Measurements from ENCODE around the gene HIVEP3.

Gene HIVEP3

GRCh38 chr1:41734201-41734970, 184.3 kb downstream of the HIVEP3 start (continued):
- TF ChIP-seq, protein P1, sequence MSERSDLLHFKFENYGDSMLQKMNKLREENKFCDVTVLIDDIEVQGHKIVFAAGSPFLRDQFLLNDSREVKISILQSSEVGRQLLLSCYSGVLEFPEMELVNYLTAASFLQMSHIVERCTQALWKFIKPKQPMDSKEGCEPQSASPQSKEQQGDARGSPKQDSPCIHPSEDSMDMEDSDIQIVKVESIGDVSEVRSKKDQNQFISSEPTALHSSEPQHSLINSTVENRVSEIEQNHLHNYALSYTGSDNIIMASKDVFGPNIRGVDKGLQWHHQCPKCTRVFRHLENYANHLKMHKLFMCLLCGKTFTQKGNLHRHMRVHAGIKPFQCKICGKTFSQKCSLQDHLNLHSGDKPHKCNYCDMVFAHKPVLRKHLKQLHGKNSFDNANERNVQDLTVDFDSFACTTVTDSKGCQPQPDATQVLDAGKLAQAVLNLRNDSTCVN (tag by site-specific recombination; optimal IDR thresholded peaks at IDR 0.05): no peak

GRCh38 chr1:41733725-41734124, 185.0 kb downstream of the HIVEP3 start:
- TF ChIP-seq ZNF76 (tag by site-specific recombination; IDR thresholded peaks at IDR 0.05; ENCODE audit: borderline replicate concordance, low read depth): no peak
- TF ChIP-seq ZNF175 (tag by site-specific recombination; IDR thresholded peaks at IDR 0.05): no peak
- no peak for TF ChIP-seq ZNF501 (tag by site-specific recombination; IDR thresholded peaks at IDR 0.05)
- TF ChIP-seq KLF17 (tag by site-specific recombination; IDR thresholded peaks at IDR 0.05): no peak
- TF ChIP-seq ZNF184 (tag by site-specific recombination; IDR thresholded peaks at IDR 0.05): no peak
- TF ChIP-seq ZNF585B (tag by site-specific recombination; IDR thresholded peaks at IDR 0.05): no peak
- TF ChIP-seq ZNF580 (tag by site-specific recombination; IDR thresholded peaks at IDR 0.05): no peak
- TF ChIP-seq KLF1 (tag by site-specific recombination; IDR thresholded peaks at IDR 0.05): no peak
- TF ChIP-seq ZXDB (tag by site-specific recombination; IDR thresholded peaks at IDR 0.05): no peak
- TF ChIP-seq ZFP3 (tag by site-specific recombination; IDR thresholded peaks at IDR 0.05; ENCODE audit: low read depth): no peak
- no peak for TF ChIP-seq ZBTB11 (tag by site-specific recombination; conservative IDR thresholded peaks at IDR 0.05; ENCODE audit: low read depth)
- TF ChIP-seq ZNF324 (tag by site-specific recombination; IDR thresholded peaks at IDR 0.05): no peak
- TF ChIP-seq, protein P2, sequence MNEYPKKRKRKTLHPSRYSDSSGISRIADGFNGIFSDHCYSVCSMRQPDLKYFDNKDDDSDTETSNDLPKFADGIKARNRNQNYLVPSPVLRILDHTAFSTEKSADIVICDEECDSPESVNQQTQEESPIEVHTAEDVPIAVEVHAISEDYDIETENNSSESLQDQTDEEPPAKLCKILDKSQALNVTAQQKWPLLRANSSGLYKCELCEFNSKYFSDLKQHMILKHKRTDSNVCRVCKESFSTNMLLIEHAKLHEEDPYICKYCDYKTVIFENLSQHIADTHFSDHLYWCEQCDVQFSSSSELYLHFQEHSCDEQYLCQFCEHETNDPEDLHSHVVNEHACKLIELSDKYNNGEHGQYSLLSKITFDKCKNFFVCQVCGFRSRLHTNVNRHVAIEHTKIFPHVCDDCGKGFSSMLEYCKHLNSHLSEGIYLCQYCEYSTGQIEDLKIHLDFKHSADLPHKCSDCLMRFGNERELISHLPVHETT (tag by site-specific recombination; IDR thresholded peaks at IDR 0.05): no peak
- H3K4me1 ChIP-seq (ENCODE audit: control insufficient read depth, insufficient read depth, low read length): no peaks in the 10 kb centered on the region
- H3K36me3 ChIP-seq (ENCODE audit: control insufficient read depth in 2 of 2, insufficient read depth in 1 of 2, low read length in 2 of 2): no peaks in the 10 kb centered on the region
- CTCF ChIA-PET: no interaction called here
- POLR2A ChIA-PET: no interaction called here
- H3K9me3 ChIP-seq (ENCODE audit: control insufficient read depth, insufficient read depth, low read depth, low read length): no peaks in the 10 kb centered on the region
- H3K4me3 ChIP-seq (ENCODE audit: low read depth, low read length): no peak overlapping the region
- H3K27ac ChIP-seq (ENCODE audit: extremely low read depth, low read depth, low read length): no peak overlapping the region

DNA sequence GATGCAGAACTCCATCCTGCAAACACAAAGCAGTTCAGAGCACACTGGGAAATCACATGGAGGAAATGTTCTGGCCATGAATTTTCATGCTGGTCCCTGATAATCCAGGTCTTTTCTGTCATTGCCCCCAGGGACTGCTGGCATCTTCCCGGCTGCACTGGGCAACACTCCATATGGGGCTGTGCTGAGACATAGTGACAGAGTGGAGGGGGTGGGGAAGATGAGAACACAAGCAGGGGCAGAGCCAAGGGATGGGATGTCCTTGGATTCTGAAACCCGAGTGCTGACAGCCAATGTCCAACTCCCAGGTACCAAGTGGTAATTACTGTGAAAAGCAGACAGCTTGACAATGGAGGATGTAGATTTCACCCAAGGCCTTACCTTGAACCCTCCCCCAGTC, 185.7 kb downstream of the HIVEP3 start:
- Histone ChIP-seq H3K4me3 (ENCODE audit: low read depth, low read length) (no peak overlapping the region), H3K27ac (ENCODE audit: extremely low read depth, low read depth, low read length) (no peak overlapping the region), H3K9me3 (ENCODE audit: control insufficient read depth, insufficient read depth, low read depth, low read length) (no peaks in the 10 kb centered on the region), H3K4me1 (ENCODE audit: control insufficient read depth, insufficient read depth, low read length) (no peaks in the 10 kb centered on the region), H3K36me3 (ENCODE audit: control insufficient read depth in 2 of 2, insufficient read depth in 1 of 2, low read length in 2 of 2) (no peaks in the 10 kb centered on the region)
- ChIA-PET POLR2A (no interaction called here), CTCF (no interaction called here)
- TF ChIP-seq FEZF1 (tag by site-specific recombination; IDR thresholded peaks at IDR 0.05): no peak
- TF ChIP-seq ZNF792 (tag by site-specific recombination; IDR thresholded peaks at IDR 0.05): no peak
- TF ChIP-seq, protein P3, sequence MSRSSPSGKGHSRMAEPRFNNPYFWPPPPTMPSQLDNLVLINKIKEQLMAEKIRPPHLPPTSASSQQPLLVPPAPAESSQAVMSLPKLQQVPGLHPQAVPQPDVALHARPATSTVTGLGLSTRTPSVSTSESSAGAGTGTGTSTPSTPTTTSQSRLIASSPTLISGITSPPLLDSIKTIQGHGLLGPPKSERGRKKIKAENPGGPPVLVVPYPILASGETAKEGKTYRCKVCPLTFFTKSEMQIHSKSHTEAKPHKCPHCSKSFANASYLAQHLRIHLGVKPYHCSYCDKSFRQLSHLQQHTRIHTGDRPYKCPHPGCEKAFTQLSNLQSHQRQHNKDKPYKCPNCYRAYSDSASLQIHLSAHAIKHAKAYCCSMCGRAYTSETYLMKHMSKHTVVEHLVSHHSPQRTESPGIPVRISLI (tag by site-specific recombination; IDR thresholded peaks at IDR 0.05): no peak
- no peak for TF ChIP-seq ZBTB6 (tag by site-specific recombination; IDR thresholded peaks at IDR 0.05)
- no peak for TF ChIP-seq ZNF621 (tag by site-specific recombination; IDR thresholded peaks at IDR 0.05)
- TF ChIP-seq ZNF629 (tag by site-specific recombination; IDR thresholded peaks at IDR 0.05): no peak
- TF ChIP-seq ZBTB8A (tag by site-specific recombination; IDR thresholded peaks at IDR 0.05): no peak

Measured in HEK293 (cell line).